Central memory CD8-positive, alpha-beta T cell (primary cell): Measurements from ENCODE around the gene MAPK13.
A peak's percentile ranks its signal among the peaks of the same experiment; 100 is the strongest.
"Not testable (repeated sequence)": the region's sequence is repeated elsewhere in the genome, so short reads cannot be mapped to it uniquely, and the experiment has no call there.

Experiments
- ATAC-seq: fragments of 150-1000 bp; cut with Tn5 transposase; replicated peaks from 2 replicates; pipeline ENCODE4 v1.10.0; 2022; ENCODE audit warnings: mild to moderate bottlenecking, moderate FRiP score, moderate number of reproducible peaks; ENCODE audit not compliant: poor library complexity, severe bottlenecking; ENCODE audit errors: extremely low read depth
- DNase-seq, 2 donors: peaks; one replicate each; pipeline ENCODE4 v3.0.0; 2021; ENCODE audit warnings: low spot score in 2 of 2
- H3K27ac Mint-ChIP-seq: one replicate; pipeline ENCODE4 v1.8.0; 2022; ENCODE audit warnings: low read depth, mild to moderate bottlenecking, moderate library complexity, mixed read lengths
- H3K27me3 Mint-ChIP-seq: one replicate; pipeline ENCODE4 v1.8.0; 2022; ENCODE audit warnings: mixed read lengths
- H3K36me3 Mint-ChIP-seq: one replicate; pipeline ENCODE4 v1.8.0; 2022; ENCODE audit warnings: mild to moderate bottlenecking, moderate library complexity, mixed read lengths; ENCODE audit not compliant: insufficient read depth
- H3K4me1 Mint-ChIP-seq: one replicate; pipeline ENCODE4 v1.8.0; 2022; ENCODE audit warnings: mixed read lengths
- H3K4me3 Mint-ChIP-seq: one replicate; pipeline ENCODE4 v1.8.0; 2022; ENCODE audit warnings: mild to moderate bottlenecking, moderate library complexity, mixed read lengths
- H3K9me3 Mint-ChIP-seq: one replicate; pipeline ENCODE4 v1.8.0; 2022; ENCODE audit warnings: mixed read lengths

The MAPK13 gene

GRCh38 chr6:36129941-36130666, at the start of gene MAPK13:
Gene MAPK13, plus strand, starts transcription at chr6:36130513. Its CDS starts 70 bp downstream, at chr6:36130583.
- H3K9me3 Mint-ChIP-seq = no peaks in the 10 kb centered on the region
- ATAC-seq (no peak), DNase-seq (no peak)
- peaks cover 52% of the 10 kb centered on the region for H3K4me1 Mint-ChIP-seq
- peaks cover 20% of the 10 kb centered on the region for H3K36me3 Mint-ChIP-seq
- H3K4me3 Mint-ChIP-seq = peak within 1 kb of the TSS; percentile 86
- peak within 1 kb of the TSS; percentile 86 for H3K27ac Mint-ChIP-seq
- H3K27me3 Mint-ChIP-seq = no peaks in the 10 kb centered on the region

GRCh38 chr6:36082318-36082717, 48.0 kb upstream of the MAPK13 start:
- no peak for ATAC-seq
- Mint-ChIP-seq H3K4me1 (peaks cover 25% of the 10 kb centered on the region), H3K4me3 (no peak overlapping the region), H3K36me3 (peaks cover 37% of the 10 kb centered on the region), H3K27me3 (no peaks in the 10 kb centered on the region), H3K27ac (no peak overlapping the region), H3K9me3 (no peaks in the 10 kb centered on the region)
- no peak for DNase-seq

GRCh38 chr6:36083446-36083845, 46.9 kb upstream of the MAPK13 start:
- DNase-seq (no peak), ATAC-seq (no peak)
- peaks cover 30% of the 10 kb centered on the region for H3K4me1 Mint-ChIP-seq
- H3K36me3 Mint-ChIP-seq = peaks cover 35% of the 10 kb centered on the region
- H3K27me3 Mint-ChIP-seq = no peaks in the 10 kb centered on the region
- H3K27ac Mint-ChIP-seq = peak overlapping the region; percentile 14
- no peaks in the 10 kb centered on the region for H3K9me3 Mint-ChIP-seq
- no peak overlapping the region for H3K4me3 Mint-ChIP-seq

- H3K4me3 Mint-ChIP-seq, ATAC-seq, H3K9me3 Mint-ChIP-seq, H3K27me3 Mint-ChIP-seq, DNase-seq: not testable (repeated sequence)
- peaks cover 18% of the 10 kb centered on the region for H3K36me3 Mint-ChIP-seq
- peaks cover 19% of the 10 kb centered on the region for H3K4me1 Mint-ChIP-seq
- H3K27ac Mint-ChIP-seq = peak overlapping the region; percentile 67
Observed at GRCh38 chr6:36088204-36088603, 42.1 kb upstream of the MAPK13 start.

- ATAC-seq (no peak), DNase-seq (no peak)
- Mint-ChIP-seq H3K27ac (no peak overlapping the region), H3K36me3 (peaks cover 14% of the 10 kb centered on the region), H3K4me3 (no peak overlapping the region), H3K4me1 (peaks cover 19% of the 10 kb centered on the region), H3K9me3 (no peaks in the 10 kb centered on the region), H3K27me3 (no peaks in the 10 kb centered on the region)
Observed at GRCh38 chr6:36089048-36089447, 41.3 kb upstream of the MAPK13 start.

- peaks cover 22% of the 10 kb centered on the region for H3K4me1 Mint-ChIP-seq
- no peak for DNase-seq
- peaks cover 16% of the 10 kb centered on the region for H3K36me3 Mint-ChIP-seq
- H3K27me3 Mint-ChIP-seq = no peaks in the 10 kb centered on the region
- ATAC-seq = no peak
- no peak overlapping the region for H3K27ac Mint-ChIP-seq
- H3K4me3 Mint-ChIP-seq = no peak overlapping the region
- H3K9me3 Mint-ChIP-seq = no peaks in the 10 kb centered on the region
Observed at GRCh38 chr6:36094238-36094637, 36.1 kb upstream of the MAPK13 start.

- peaks cover 17% of the 10 kb centered on the region for H3K36me3 Mint-ChIP-seq
- peaks cover 29% of the 10 kb centered on the region for H3K4me1 Mint-ChIP-seq
- no peaks in the 10 kb centered on the region for H3K27me3 Mint-ChIP-seq
- ATAC-seq (peak; percentile 48), DNase-seq (peak; percentile 65 to 71)
- H3K27ac Mint-ChIP-seq = peak overlapping the region; percentile 14
- no peak overlapping the region for H3K4me3 Mint-ChIP-seq
- no peaks in the 10 kb centered on the region for H3K9me3 Mint-ChIP-seq
Observed at GRCh38 chr6:36094753-36095496, 35.4 kb upstream of the MAPK13 start.

GRCh38 chr6:36095497-36096391, 34.6 kb upstream of the MAPK13 start:
- peaks cover 36% of the 10 kb centered on the region for H3K4me1 Mint-ChIP-seq
- peak overlapping the region; percentile 14 for H3K27ac Mint-ChIP-seq
- no peak for DNase-seq
- ATAC-seq = no peak
- H3K27me3 Mint-ChIP-seq = no peaks in the 10 kb centered on the region
- no peaks in the 10 kb centered on the region for H3K9me3 Mint-ChIP-seq
- H3K4me3 Mint-ChIP-seq = no peak overlapping the region
- H3K36me3 Mint-ChIP-seq = peaks cover 17% of the 10 kb centered on the region

GRCh38 chr6:36098253-36098919, 31.9 kb upstream of the MAPK13 start:
- no peak overlapping the region for H3K4me3 Mint-ChIP-seq

GRCh38 chr6:36098920-36099647, 31.2 kb upstream of the MAPK13 start:
- Mint-ChIP-seq H3K9me3 (no peaks in the 10 kb centered on the region), H3K27ac (peak overlapping the region; percentile 70), H3K4me1 (peaks cover 51% of the 10 kb centered on the region), H3K27me3 (no peaks in the 10 kb centered on the region), H3K4me3 (peak overlapping the region; percentile 69), H3K36me3 (peaks cover 15% of the 10 kb centered on the region)
- ATAC-seq (peak; percentile 67), DNase-seq (no peak)

More at GRCh38 chr6:36098253-36098919, 31.9 kb upstream of the MAPK13 start:
- no peak for DNase-seq
- ATAC-seq = no peak
- Mint-ChIP-seq H3K36me3 (peaks cover 9% of the 10 kb centered on the region), H3K9me3 (no peaks in the 10 kb centered on the region), H3K4me1 (peaks cover 46% of the 10 kb centered on the region), H3K27me3 (no peaks in the 10 kb centered on the region), H3K27ac (peak overlapping the region; percentile 35)

- Mint-ChIP-seq H3K4me3 (peak overlapping the region; percentile 69), H3K4me1 (peaks cover 48% of the 10 kb centered on the region)
Observed at GRCh38 chr6:36099869-36100483, 30.3 kb upstream of the MAPK13 start.

More at GRCh38 chr6:36099869-36100483, 30.3 kb upstream of the MAPK13 start:
- peak in 1 of 2 donors; percentile 56 for DNase-seq
- Mint-ChIP-seq H3K36me3 (peaks cover 17% of the 10 kb centered on the region), H3K9me3 (no peaks in the 10 kb centered on the region), H3K27me3 (no peaks in the 10 kb centered on the region), H3K27ac (peak overlapping the region; percentile 70)
- ATAC-seq = peak; percentile 94
